ENCODE data around the gene ATL2.
A peak's percentile ranks its signal among the peaks of the same experiment; 100 is the strongest.

The ATL2 gene

DNA sequence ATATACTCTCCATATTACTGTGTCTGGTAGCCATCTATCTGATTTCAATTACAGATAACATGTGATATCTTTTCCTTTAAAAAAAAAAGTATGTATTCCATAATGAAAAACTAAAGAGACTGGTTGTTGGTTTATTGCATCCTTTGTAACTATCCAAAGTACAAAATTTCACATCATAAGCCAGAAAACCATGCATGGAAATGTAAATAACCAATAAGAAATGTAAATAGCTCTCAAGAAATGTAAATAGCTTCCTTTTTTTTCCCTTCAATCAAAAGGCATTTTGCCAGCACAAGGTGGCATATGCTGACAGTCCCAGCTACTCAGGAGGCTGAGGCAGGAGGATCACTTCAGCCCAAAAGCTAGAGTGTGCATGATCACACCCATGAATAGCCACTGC is 59.3 kb downstream of the ATL2 start:
- H3K36me3 ChIP-seq (replicated peaks; ENCODE audit: low read depth, low read length), result peaks cover 39% of the 10 kb centered on the region
- TF ChIP-seq, protein P1, sequence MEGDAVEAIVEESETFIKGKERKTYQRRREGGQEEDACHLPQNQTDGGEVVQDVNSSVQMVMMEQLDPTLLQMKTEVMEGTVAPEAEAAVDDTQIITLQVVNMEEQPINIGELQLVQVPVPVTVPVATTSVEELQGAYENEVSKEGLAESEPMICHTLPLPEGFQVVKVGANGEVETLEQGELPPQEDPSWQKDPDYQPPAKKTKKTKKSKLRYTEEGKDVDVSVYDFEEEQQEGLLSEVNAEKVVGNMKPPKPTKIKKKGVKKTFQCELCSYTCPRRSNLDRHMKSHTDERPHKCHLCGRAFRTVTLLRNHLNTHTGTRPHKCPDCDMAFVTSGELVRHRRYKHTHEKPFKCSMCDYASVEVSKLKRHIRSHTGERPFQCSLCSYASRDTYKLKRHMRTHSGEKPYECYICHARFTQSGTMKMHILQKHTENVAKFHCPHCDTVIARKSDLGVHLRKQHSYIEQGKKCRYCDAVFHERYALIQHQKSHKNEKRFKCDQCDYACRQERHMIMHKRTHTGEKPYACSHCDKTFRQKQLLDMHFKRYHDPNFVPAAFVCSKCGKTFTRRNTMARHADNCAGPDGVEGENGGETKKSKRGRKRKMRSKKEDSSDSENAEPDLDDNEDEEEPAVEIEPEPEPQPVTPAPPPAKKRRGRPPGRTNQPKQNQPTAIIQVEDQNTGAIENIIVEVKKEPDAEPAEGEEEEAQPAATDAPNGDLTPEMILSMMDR (IDR thresholded peaks at IDR 0.05; ENCODE audit: low read depth, low read length), result no peak
- TF ChIP-seq EZH2phosphoT487 (IDR thresholded peaks at IDR 0.05; ENCODE audit: low read depth), result no peak

DNA sequence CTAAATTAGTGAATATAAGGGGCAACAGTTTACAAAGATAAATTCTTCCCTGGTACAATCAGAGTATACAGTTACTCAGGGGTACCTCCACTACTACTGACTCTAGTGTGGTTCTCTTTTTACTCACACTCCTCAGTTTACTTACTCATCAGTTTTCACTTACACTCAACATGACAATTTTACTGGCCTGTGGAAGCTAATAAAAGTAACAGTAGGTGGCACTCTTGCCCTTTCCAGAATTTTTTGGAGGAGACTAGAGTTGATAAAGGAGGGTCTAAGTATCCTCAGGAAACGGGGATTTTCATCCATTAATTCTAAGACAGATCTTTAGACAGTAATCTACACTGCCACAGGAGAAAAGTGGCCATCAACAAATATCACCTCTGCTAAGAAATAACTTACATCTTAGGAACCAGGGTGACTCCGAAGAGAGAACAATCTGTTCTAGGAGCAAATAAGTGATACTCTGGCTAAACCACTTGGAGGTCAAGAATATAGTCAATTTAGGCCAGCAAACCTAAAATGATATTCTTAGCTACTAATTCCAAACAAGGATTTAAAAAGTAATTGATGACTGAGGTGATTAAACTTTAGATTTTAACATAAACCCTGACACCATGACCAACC is 61.3 kb downstream of the ATL2 start:
- H2AFZ ChIP-seq (ENCODE audit: low read depth, low read length), result no peak overlapping the region
- H3K9ac ChIP-seq (ENCODE audit: low read length), result no peak overlapping the region

More for the DNA sequence above, 59.3 kb downstream of the ATL2 start:
- Histone ChIP-seq H3K4me1 (ENCODE audit: low read length) (peaks cover 6% of the 10 kb centered on the region), H3K27ac (ENCODE audit: low read length) (no peak overlapping the region), H3K4me3 (ENCODE audit: low read length) (no peak overlapping the region), H2AFZ (ENCODE audit: low read depth, low read length) (no peak overlapping the region), H3K9me3 (ENCODE audit: insufficient read depth, low read length) (no peaks in the 10 kb centered on the region), H3K4me2 (ENCODE audit: low read length) (no peak overlapping the region), H4K20me1 (ENCODE audit: insufficient read depth, low read length) (peaks cover 3% of the 10 kb centered on the region; the same call in 1 of the 2 replicates), H3K79me2 (ENCODE audit: low read length) (peaks cover 8% of the 10 kb centered on the region), H3K27me3 (ENCODE audit: low read depth, low read length) (no peaks in the 10 kb centered on the region), H3K9ac (ENCODE audit: low read length) (no peak overlapping the region)

DNA sequence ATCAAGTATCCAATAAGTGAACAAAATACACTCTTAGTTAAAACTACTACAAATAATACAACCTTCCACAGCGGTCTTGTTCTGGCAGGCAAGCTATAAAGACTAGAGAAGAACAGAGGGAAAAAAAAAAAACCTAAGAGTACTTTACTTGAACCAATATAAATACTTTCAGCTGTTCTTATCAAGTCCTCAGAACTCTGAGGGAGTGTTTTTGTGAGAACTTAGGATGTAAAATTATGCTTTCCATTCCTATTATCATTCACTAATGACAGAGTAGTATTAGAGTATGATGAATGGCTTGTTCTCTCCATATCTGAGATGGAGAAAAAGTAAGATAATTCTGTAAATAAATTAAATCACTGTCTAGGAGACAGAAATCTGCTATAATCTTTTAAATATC is 68.3 kb downstream of the ATL2 start:
- H2AFZ ChIP-seq (ENCODE audit: low read depth, low read length), result no peak overlapping the region
- no peak overlapping the region for H3K27ac ChIP-seq (ENCODE audit: low read length)
- no peaks in the 10 kb centered on the region for H3K79me2 ChIP-seq (ENCODE audit: low read length)
- H3K9me3 ChIP-seq (ENCODE audit: insufficient read depth, low read length), result no peaks in the 10 kb centered on the region
- H3K27me3 ChIP-seq (ENCODE audit: low read depth, low read length), result no peaks in the 10 kb centered on the region
- no peak overlapping the region for H3K4me3 ChIP-seq (ENCODE audit: low read length)
- H3K9ac ChIP-seq (ENCODE audit: low read length), result no peak overlapping the region
- H4K20me1 ChIP-seq (ENCODE audit: insufficient read depth, low read length), result no peaks in the 10 kb centered on the region
- peaks cover 37% of the 10 kb centered on the region for H3K36me3 ChIP-seq (replicated peaks; ENCODE audit: low read depth, low read length)
- no peaks in the 10 kb centered on the region for H3K4me1 ChIP-seq (ENCODE audit: low read length)
- no peak overlapping the region for H3K4me2 ChIP-seq (ENCODE audit: low read length)
- TF ChIP-seq, protein P1 (IDR thresholded peaks at IDR 0.05; ENCODE audit: low read depth, low read length), result no peak
- TF ChIP-seq EZH2phosphoT487 (IDR thresholded peaks at IDR 0.05; ENCODE audit: low read depth), result no peak

More for the DNA sequence above, 61.3 kb downstream of the ATL2 start:
- no peaks in the 10 kb centered on the region for H3K9me3 ChIP-seq (ENCODE audit: insufficient read depth, low read length)
- H3K27me3 ChIP-seq (ENCODE audit: low read depth, low read length), result no peaks in the 10 kb centered on the region
- no peak overlapping the region for H3K4me3 ChIP-seq (ENCODE audit: low read length)
- H3K4me2 ChIP-seq (ENCODE audit: low read length), result no peak overlapping the region
- no peak overlapping the region for H3K27ac ChIP-seq (ENCODE audit: low read length)
- H3K79me2 ChIP-seq (ENCODE audit: low read length), result no peaks in the 10 kb centered on the region
- peaks cover 3% of the 10 kb centered on the region; the same call in 1 of the 2 replicates for H4K20me1 ChIP-seq (ENCODE audit: insufficient read depth, low read length)
- TF ChIP-seq, protein P1 (IDR thresholded peaks at IDR 0.05; ENCODE audit: low read depth, low read length), result peak; percentile 80
- TF ChIP-seq EZH2phosphoT487 (IDR thresholded peaks at IDR 0.05; ENCODE audit: low read depth), result no peak
- H3K4me1 ChIP-seq (ENCODE audit: low read length), result peaks cover 6% of the 10 kb centered on the region
- H3K36me3 ChIP-seq (replicated peaks; ENCODE audit: low read depth, low read length), result peaks cover 49% of the 10 kb centered on the region

DNA sequence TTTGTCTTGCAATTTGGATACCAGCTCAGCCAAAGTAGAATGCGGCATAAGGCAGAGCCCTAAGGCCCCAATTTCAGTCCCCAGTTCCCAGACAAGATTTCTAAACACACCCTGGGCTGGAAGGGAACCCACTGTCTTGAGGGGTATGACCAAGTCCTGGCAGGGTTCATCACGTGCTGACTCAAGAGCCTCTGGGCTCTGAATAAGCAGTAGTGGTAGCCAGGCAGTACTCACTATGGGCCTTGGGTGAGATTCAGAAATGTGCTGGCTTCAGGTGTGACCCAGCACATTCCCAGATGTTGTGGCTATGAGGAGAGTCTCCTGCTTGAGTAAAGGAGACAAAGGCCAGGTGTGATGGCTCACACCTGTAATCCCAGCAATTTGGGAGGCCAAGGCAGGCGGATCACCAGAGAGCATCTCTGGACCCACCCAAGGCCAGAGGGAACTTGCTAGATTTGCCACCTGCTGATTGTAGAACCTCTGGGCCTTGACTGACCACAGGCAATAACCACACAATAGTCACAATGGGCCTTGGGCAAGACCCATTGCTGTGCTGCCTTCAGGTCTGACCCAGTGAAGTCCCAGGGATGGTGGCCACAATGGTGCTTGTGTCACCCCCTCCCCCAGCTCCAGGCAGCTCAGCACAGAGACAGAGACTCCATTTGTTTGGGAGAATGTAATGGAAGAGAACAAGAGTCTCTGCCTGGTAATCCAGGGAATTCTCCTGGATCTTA is 74.9 kb downstream of the ATL2 start:
- Histone ChIP-seq H3K9ac (ENCODE audit: low read length) (peak overlapping the region; percentile 47; the same call in 1 of the 2 replicates), H3K4me2 (ENCODE audit: low read length) (peak overlapping the region; percentile 60), H3K36me3 (replicated peaks; ENCODE audit: low read depth, low read length) (peaks cover 30% of the 10 kb centered on the region), H3K4me3 (ENCODE audit: low read length) (no peak overlapping the region), H3K27ac (ENCODE audit: low read length) (peak overlapping the region; percentile 69), H3K9me3 (ENCODE audit: insufficient read depth, low read length) (no peaks in the 10 kb centered on the region), H3K27me3 (ENCODE audit: low read depth, low read length) (no peaks in the 10 kb centered on the region), H2AFZ (ENCODE audit: low read depth, low read length) (no peak overlapping the region), H4K20me1 (ENCODE audit: insufficient read depth, low read length) (no peaks in the 10 kb centered on the region), H3K4me1 (ENCODE audit: low read length) (peaks cover 39% of the 10 kb centered on the region), H3K79me2 (ENCODE audit: low read length) (peaks cover 5% of the 10 kb centered on the region; the same call in 1 of the 2 replicates)
- TF ChIP-seq EZH2phosphoT487 (IDR thresholded peaks at IDR 0.05; ENCODE audit: low read depth), result no peak
- TF ChIP-seq, protein P1 (IDR thresholded peaks at IDR 0.05; ENCODE audit: low read depth, low read length), result no peak
